Left renal pelvis (tissue), 4 donors: ENCODE results near the gene HES3. TPM values are rescaled to one million over a fixed set of nuclear protein-coding genes. Genes with fewer than 3 reads are reported as not detected.

Source experiments
- DNase-seq, 4 donors: peaks; one replicate each; pipeline ENCODE4 v3.0.0-alpha.2; 2013; ENCODE audit warnings: low read depth in 4 of 4, low spot score in 3 of 4
- polyA plus RNA-seq, 4 donors: library from polyadenylated mRNA; unstranded; fragments of 120-200 nt; gene quantifications; one replicate each; pipeline ENCODE4 v1.2.1, GENCODE V29; 2013; ENCODE audit not compliant: insufficient read length in 4 of 4

The HES3 gene
- polyA plus RNA-seq = not detected

GRCh38 chr1:6243993-6244392, at the start of gene HES3:
TSS of gene HES3 (plus strand) at chr1:6244179. CDS start at chr1:6244366, 187 bp downstream.
- DNase-seq = no peak

GRCh38 chr1:6197746-6198427, 46.1 kb upstream of the HES3 start:
- no peak for DNase-seq

GRCh38 chr1:6198646-6199297, 45.2 kb upstream of the HES3 start:
- no peak for DNase-seq

DNA sequence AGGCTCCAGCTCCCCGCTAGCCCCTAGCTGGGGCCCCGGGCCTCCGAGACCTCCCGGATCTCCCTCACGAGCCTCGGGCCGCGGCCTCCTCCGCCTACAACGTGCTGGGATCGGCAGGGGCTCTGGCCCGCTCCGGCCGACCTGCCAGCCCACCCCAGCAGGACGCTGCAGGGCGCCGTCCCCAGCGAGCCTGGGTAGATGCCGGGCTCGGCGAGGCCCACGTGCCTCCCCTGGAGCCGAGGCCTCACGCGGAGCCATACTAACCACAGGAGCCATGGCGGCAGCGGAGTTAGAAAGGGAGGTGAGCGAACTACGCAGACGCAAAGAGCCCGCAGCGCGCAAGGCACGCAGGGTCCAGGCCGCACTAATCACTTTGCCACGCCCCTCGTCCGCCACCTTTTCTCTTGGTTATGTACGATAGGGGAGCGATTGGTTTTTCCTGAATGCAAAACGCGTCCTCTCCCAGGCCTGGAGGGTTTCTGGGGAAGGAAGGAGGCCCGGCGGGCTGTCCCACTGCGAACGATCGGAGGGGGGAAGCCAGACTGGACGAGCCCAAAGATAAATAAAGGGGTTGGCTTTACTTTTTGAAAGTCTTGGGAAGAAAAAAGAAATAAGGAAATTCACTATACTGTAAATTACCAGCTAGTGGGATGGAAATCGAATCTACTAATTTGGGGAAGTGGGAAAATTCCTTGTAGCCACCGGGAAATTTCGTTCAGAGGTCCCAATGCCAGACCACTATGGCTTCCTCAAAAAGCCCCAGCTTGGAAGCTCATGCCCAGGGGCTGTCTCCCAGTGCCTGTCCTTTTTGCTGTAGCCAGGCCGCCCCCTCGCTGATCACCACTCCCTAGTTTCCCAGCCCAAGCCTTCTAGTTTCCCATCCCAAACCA, 44.4 kb upstream of the HES3 start, which contains the start of gene RPL22:
Gene RPL22, minus strand, starts transcription at position 298 of the 890 bp plus-strand sequence. Its CDS starts 22 bp downstream, at position 276.
- peak; percentile 96 to 99 (median 98) for DNase-seq

DNA sequence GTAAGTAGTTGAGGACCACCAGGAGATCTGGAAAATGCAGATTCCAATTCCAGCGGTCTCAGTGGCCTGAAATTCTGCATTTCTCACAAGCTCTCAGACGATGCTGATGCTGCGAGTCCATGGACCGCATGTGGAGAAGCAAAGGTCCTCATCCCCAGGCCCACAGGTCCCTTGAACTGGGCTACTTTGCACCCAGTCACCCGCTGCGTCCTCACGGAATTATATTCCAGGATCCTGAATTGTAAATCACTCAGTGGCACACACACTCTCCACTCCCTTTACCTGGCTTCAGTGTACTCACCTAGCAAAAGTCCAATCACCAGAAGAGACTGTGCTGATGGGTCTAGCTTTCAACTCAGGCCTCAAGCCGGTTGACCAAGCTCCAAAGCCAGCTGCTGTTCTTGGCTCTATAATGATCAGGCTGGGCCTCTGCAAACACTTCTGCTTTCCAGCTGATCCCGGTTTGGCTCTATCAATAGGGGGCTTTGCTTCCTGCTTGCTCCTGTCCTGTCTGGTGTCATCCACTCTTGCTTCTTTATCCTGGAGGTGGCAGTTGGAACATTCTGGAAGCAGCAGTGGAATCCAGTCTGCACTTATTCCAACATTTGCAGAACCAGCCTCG, 43.7 kb upstream of the HES3 start:
- no peak for DNase-seq

DNA sequence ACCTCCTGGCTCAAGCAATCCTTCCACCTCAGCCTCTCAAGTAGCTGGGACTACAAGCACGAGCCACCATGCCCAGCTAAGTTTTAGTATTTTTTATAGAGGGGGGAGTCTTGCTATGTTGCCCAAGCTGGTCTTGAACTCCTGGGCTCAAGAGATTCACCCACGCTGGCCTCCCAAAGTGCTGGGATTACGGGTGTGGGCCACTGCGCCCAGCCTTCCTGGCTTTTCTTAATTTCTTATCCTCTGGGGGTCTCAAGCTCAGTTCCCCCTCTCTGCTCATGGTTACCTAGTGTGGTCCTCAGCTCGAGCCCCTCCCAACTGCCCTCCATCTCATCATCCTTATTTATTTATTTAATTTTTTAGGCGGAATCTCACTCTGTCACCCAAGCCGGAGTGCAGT, 41.7 kb upstream of the HES3 start:
- DNase-seq = no peak

DNA sequence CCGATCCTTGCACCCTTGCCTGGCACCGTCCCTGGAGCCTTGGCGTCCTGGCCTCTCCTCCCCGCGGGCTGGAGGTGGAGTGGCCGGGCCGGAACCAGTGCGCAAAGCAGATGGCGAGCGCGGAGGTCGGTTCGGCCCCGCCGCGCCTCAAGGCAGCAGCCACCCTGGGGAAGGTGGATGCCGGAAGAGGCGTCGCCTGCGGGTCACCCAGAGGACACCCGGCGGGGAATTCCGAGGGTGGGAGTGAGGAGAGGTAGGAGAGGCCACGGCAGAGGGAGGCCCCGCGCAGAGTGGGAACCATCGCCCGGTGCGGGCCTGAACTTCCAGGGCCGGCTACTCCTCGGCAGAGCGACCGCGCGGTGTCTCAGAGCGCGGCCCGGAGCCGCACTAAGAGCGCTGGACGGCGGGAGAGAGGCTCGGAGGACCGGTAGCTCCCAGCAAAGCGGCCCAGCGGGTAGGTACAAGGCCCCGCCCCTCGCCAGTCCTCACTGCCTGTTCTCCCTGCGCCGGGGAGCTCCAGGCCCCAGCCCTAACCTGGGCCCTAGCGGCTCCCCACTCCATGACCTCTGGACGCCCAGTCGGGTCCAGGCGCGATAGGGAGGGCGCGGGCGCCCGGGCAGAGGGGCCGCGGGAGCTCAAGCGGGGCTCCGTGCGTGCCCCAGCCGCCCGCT, 38.0 kb upstream of the HES3 start, which contains the start of gene RNF207:
Gene RNF207, plus strand, starts transcription at position 271 of the 671 bp plus-strand sequence. CDS start 417 bp downstream, outside the sequence.
- peak in 1 of 4 donors; percentile 59 for DNase-seq

- DNase-seq = no peak
These were observed 37.5 kb upstream of the HES3 start for GRCh38 chr1:6206520-6206855.

GRCh38 chr1:6207075-6207885, 36.7 kb upstream of the HES3 start:
- no peak for DNase-seq

GRCh38 chr1:6207921-6208320, 36.1 kb upstream of the HES3 start:
- no peak for DNase-seq

GRCh38 chr1:6208723-6209660, 35.0 kb upstream of the HES3 start:
- DNase-seq = no peak

DNA sequence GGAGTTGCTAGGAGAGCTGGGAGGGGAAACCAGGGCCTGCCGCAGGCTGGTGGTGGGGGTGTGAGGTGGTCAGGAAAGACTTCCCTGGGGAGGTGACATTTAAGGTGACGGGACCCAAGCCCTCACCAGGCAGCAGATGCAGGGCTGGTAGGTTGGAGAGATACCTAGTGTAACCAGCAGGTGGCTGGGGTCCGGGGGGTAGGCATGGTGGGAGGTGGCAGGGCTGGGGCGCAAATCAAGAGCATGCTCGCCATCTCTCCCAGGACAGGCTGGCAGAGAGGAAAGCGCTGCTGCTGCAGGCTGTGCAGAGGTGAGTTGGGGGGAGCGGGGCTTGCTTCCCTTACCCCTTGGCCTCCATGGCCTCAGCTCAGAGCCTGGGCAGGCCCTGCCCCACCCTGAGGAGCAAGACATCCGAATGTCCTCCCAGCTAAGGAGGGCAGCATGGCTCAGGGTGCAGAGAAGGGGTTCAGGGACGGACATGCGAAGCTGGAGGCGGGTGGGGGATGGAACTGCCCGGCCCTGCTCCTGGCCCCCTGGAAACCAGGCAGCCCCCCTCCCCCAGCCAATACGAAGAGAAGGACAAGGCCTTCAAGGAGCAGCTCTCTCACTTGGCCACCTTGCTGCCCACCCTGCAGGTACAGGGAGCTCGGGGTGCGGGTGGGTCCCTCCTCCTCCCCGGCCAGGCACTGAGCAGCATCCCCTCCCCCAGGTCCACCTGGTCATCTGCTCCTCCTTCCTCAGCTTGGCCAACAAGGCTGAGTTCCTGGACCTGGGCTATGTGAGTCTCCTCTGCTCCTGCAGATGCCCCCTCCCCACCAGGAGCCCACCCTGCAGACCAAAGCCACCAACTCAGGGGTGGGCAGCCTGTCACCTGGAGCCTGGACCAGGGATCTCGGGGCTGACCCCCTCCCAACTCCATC, 34.1 kb upstream of the HES3 start:
- no peak for DNase-seq

GRCh38 chr1:6210591-6211355, 33.2 kb upstream of the HES3 start:
- DNase-seq = no peak

DNA sequence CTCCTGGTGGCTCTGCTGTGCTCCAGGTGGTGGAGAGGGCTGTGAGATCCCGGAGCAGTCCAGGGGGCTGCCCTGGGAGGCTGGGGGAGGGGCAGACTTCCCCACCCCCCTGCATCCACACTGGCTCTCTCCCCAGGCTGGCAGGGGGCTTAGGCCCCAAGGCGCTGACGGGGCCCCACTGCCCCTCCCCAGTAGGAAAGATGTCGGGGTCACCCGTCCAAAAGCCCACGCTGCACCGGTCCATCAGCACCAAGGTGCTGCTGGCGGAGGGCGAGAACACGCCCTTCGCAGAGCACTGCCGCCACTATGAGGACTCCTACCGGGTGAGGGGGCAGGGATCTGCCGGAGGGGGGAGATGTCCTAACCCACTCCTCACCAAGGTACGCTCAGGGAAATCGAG, 32.2 kb upstream of the HES3 start:
- no peak for DNase-seq

DNA sequence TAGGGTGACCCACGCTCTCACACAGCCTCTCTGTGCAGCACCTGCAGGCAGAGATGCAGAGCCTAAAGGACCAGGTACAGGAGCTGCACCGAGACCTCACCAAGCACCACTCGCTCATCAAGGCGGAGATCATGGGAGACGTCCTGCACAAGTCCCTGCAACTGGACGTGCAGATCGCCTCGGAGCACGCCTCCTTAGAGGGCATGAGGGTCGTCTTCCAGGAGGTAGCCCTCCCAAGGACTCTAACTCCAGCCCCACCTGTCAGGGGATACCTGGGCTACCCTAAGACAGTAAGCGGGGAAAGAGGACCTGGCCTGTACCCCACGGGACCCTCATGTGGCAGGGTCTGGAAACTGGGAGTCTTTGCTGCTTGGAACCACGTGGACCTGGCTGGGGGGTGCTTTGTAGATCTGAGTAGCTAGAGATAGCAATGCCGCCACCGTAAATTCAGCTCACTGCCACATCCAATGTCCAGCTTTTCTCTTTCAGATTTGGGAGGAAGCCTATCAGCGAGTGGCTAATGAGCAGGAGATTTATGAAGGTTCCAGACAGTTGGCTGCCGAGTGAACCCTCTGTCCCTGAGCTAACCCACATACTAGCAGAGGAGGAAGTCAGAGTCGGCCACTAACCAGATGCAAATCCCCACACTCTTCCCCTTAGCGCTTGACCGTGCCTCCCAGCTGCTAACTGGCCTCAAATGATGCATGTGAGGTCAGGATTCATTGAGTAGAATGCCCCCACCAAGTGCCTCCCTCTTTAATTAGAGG, 31.6 kb upstream of the HES3 start:
- no peak for DNase-seq
